RPMI7951 (cell line): Measurements from ENCODE around the gene TFB1M. TPM values are rescaled to one million over a fixed set of nuclear protein-coding genes. Genes with fewer than 3 reads are reported as not detected.
"Not testable (repeated sequence)": the region's sequence is repeated elsewhere in the genome, so short reads cannot be mapped to it uniquely, and the experiment has no call there.

Experiments used
- DNase-seq: peaks from one replicate; pipeline ENCODE4 v3.0.0-alpha.2; 2012; ENCODE audit warnings: low read depth
- total RNA-seq: library from RNA; depleted of rRNA; stranded (reverse); fragments of >200 nt; shearing (Covaris generic); gene quantifications from 2 replicates; pipeline ENCODE4 v1.2.3, GENCODE V29; 2014; rRNA removed

TFB1M gene
- total RNA-seq, result 20.3 and 22.3 TPM in 2 replicates

DNA sequence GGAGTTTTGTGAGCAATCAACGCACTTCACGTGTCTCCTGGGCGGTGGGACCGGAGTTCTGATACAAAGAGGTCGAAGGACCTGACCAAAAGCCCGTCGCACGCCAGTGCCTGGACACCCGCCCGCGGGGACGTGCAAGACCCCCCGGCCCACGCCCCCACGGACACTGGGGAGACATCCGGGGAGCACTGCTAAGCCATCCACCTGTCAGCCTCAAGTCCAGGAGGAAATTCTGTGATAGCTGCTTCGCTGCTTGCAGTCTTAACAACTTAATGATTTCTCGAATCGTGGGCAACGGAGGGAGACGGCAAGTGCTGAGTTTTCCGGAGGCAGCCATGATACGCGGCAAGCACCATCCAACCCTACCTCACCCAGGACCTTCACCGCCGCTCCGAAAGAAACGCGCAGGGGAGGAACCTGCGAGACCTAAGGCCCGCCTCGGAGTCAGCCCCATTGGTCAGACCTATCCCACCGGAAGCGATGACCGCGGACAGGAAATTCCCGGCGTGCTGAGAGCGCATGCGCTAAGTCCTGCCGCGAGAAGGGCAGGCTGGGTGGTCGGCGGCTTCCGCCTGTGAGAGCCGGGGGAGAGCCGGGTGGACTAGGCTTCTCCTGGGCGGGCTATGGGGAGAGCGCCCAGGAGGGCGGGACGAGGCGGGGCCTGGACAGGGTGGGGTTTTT, at the start of gene TFB1M:
Gene TFB1M, minus strand, starts transcription at position 393 of the 681 bp plus-strand sequence. Its CDS starts 56 bp downstream, at position 337.
- DNase-seq, result peak; percentile 98

- not testable (repeated sequence) for DNase-seq
These were observed 49.7 kb upstream of the TFB1M start for GRCh38 chr6:155364021-155364420.

- DNase-seq, result not testable (repeated sequence)
These were observed 48.8 kb upstream of the TFB1M start for GRCh38 chr6:155362968-155363632.

DNA sequence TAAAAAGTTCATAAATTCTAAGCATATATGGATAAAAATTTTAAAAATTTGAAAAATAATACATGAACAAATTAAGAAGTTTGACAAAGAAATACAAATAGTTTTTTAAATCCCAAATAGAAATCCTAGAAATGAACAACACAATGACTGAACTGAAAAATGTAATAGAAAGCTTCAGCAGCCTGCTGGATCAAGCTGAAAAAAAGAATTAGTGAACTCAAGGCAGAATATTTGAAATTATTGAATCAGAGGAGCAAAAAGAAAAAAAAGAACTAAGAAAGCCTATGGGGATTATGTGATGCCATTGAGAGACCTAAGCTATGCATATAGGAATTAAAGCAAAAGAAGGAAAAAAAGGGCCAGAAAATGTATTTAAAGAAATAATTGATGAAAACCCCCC, 39.9 kb upstream of the TFB1M start:
- DNase-seq, result no peak

GRCh38 chr6:155352811-155353210, 38.5 kb upstream of the TFB1M start:
- DNase-seq, result peak; percentile 37

GRCh38 chr6:155352130-155352420, 37.8 kb upstream of the TFB1M start:
- DNase-seq, result no peak

GRCh38 chr6:155351273-155352129, 37.2 kb upstream of the TFB1M start:
- no peak for DNase-seq

DNA sequence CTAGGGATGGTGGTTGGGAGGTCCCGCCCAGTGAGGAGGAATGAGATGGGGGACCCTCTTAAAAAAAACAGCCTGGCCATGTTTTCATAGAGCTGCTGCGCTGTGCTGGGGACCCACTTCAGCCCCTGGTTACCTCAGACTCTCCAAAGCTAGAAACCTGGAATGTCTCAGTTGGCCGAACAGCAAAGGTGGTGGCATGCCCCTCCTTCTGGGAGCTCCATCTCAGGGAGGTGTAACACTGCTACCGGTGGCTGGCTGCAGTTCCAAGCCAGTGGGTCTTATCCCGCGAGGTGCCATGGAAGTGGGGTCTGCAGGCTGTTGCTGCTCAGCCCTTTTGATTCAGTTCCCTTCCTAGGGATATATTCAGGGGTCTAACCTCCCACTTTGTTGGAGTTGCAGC, 35.7 kb upstream of the TFB1M start:
- DNase-seq, result no peak

DNA sequence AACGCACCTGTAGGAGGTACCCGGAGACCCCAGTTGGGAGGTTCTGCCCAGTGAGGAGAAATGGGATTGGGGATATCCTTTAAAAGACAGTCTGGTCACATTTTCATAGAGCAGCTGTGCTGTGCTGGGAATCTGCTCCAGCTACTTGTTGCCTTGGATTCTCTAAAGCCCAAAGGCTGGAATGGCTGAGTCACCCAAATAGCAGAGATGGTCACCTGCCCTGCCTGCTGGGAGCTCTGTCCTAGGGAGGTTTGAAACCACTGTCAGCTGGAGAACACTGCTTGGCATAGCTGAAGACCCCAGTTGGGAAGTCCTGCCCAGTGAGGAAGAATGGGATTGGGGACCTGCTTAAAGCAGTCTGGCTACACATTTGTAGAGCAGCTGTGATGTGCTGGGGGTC, 34.8 kb upstream of the TFB1M start:
- peak; percentile 35 for DNase-seq

DNA sequence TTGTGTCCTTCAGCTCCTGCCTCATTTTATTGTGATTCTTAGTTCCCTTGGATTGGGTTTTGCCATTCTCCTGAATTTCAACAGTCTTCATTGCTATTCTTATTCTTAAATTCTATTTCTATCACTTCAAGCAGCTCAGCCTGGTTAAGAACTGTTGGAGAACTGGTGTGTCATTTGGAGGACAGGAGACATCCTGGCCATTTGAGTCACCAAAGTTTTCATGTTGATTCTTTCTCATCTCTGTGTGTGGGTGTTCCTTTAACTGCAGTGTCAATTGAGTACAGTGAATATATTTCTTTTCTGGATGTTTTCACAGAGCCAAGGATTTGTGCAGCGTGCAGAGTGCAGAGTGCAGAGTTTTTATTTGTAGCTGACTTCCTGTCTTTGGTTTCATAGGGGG, 33.5 kb upstream of the TFB1M start:
- DNase-seq, result no peak

- DNase-seq, result no peak
These were observed 32.7 kb upstream of the TFB1M start for GRCh38 chr6:155346957-155347356.

GRCh38 chr6:155344341-155345006, 30.2 kb upstream of the TFB1M start:
- no peak for DNase-seq

GRCh38 chr6:155341130-155341828, 27.0 kb upstream of the TFB1M start:
- DNase-seq, result peak; percentile 64

DNA sequence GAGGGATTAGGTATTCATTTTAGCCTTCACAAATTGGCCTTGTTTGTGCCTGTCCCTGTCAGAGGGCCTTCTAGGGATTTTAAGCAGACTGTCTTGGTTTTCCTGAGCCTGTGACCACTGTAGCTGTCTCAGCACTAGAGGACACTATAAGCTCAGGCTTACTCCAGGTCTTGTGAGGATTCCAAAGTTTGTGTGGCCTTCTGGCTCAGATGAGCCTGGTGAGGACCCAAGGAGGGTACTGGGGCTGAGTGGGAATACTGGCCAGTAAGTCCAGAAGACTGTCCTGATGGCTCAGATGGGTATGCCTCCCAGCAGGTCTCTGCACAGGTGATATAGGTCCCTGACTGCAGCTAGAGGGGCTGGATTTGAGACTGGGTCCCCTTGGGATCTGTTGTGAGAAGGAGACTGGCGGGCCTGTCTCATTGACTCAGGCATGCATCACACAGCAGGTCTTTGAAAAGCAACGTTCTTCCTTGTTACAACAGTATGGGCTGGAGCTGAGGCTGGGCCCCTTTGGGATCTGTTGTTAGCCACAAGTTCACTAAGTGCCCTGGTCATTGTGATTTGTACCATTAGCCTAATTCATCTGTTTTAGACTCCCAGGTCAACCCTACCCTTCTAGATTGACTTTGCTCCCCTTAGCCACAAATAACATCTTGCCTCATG, 26.3 kb upstream of the TFB1M start:
- DNase-seq, result peak; percentile 51

DNA sequence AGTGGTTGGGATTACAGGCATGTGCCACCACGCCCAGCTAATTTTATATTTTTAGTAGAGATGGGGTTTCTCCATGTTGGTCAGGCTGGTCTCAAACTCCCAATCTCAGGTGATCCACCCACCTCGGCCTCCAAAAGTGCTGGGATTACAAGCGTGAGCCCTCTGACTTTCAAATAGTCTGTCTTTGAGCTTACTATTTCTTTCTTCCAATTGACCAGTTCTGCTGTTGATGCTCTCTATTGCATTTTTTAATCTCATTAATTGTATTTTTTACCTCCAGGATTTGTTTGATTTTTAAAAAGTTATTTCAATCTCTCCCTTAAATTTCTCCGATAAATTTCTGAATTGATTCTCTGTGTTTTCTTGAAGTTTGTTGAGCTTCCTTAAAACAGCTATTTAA, 25.6 kb upstream of the TFB1M start:
- DNase-seq, result not testable (repeated sequence)

DNA sequence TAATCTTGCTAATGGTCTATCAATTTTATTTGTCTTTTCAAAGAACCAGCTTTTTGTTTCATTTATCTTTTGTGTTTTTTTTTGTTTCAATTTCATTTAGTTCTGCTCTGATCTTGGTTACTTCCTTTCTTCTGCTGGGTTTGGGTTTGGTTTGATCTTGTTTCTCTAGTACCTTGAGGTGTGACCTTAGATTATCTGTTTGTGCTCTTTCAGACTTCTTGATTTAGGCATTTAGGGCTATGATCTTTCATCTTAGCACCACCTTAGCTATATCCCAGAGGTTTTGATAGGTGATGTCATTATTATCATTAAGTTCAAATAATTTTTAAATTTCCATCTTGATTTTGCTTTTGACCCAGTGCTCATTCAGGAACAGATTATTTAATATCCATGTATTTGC, 24.0 kb upstream of the TFB1M start:
- not testable (repeated sequence) for DNase-seq

DNA sequence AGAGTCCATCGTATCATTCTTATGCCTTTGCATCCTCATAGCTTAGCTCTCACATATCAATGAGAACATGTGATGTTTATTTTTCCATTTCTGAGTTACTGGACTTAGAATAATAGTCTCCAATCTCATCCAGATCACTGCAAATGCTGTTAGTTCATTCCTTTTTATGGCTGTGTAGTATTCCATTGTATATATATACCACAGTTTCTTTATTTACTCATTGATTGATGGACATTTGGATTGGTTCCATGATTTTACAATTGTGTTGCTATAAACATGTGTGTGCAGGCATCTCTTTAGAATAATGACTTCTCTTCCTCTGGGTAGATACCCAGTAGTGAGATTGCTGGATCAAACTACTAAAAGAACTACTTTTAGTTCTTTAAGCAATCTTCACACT, 21.0 kb upstream of the TFB1M start:
- DNase-seq, result no peak

DNA sequence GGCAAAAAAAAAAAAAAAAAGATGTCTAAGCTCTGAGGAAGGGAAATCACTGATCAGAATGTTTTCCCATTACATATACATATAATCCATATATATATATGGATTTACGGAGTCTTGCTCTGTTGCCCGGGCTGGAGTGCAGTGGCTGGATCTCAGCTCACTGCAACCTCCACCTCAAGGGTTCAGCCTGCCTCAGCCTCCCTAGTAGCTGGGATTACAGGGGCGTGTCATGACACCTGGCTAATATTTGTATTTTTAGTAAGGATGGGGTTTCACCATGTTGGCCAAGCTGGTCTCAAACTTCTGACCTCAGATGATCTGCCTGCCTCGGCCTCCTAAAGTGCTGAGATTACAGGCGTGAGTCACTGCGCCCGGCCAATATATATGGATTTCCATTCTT, 19.8 kb upstream of the TFB1M start:
- not testable (repeated sequence) for DNase-seq

GRCh38 chr6:155333414-155333813, 19.1 kb upstream of the TFB1M start:
- no peak for DNase-seq

DNA sequence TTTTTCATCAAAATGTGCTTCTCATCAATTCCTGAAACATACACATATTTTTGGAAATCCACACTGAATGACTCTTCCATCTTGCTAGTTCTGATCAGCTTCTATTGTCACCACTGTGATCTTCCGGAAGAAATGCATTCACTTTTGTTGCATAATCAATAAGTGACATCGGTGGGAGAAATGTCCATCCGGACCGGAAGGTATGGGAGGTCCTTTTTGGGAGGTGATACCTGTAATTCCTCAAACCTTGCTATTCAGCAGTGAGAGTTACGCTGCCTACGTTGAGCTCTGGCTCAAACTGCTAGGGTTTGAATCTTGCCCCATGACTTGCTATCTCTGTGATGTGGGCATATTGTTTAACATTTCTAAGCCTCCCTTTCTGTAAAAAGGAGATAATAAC, 16.6 kb upstream of the TFB1M start:
- no peak for DNase-seq

GRCh38 chr6:155330133-155330734, 15.9 kb upstream of the TFB1M start:
- DNase-seq, result no peak
